Measurements from ENCODE around the gene TMEM151B.

Gene TMEM151B

GRCh38 chr6:44278774-44279697, 8.8 kb downstream of the TMEM151B start:
- no peak for DNase-seq (ENCODE audit: low spot score)

- DNase-seq (ENCODE audit: low spot score): no peak
Observed at GRCh38 chr6:44284121-44284520, 13.9 kb downstream of the TMEM151B start.

GRCh38 chr6:44284867-44285266, 14.6 kb downstream of the TMEM151B start:
- no peak for DNase-seq (ENCODE audit: low spot score)

GRCh38 chr6:44285552-44286284, 15.5 kb downstream of the TMEM151B start:
- DNase-seq (ENCODE audit: low spot score): peak; percentile 51

- DNase-seq (ENCODE audit: low spot score): no peak
Observed at GRCh38 chr6:44286285-44286565, 16.0 kb downstream of the TMEM151B start.

GRCh38 chr6:44286747-44287146, 16.5 kb downstream of the TMEM151B start:
- no peak for DNase-seq (ENCODE audit: low spot score)

- no peak for DNase-seq (ENCODE audit: low spot score)
Observed at GRCh38 chr6:44289726-44290260, 19.5 kb downstream of the TMEM151B start.

GRCh38 chr6:44291841-44292240, 21.6 kb downstream of the TMEM151B start:
- DNase-seq (ENCODE audit: low spot score): no peak

GRCh38 chr6:44292661-44293365, 22.6 kb downstream of the TMEM151B start:
- DNase-seq (ENCODE audit: low spot score): no peak

GRCh38 chr6:44294832-44295791, 24.9 kb downstream of the TMEM151B start:
- no peak for DNase-seq (ENCODE audit: low spot score)

GRCh38 chr6:44297063-44298038, 27.1 kb downstream of the TMEM151B start:
- DNase-seq (ENCODE audit: low spot score): peak; percentile 80

GRCh38 chr6:44298055-44298803, 28.0 kb downstream of the TMEM151B start:
- DNase-seq (ENCODE audit: low spot score): no peak

- DNase-seq (ENCODE audit: low spot score): no peak
Observed at GRCh38 chr6:44298864-44299263, 28.6 kb downstream of the TMEM151B start.

- no peak for DNase-seq (ENCODE audit: low spot score)
Observed at GRCh38 chr6:44300292-44300823, 30.1 kb downstream of the TMEM151B start.

GRCh38 chr6:44301106-44301505, 30.9 kb downstream of the TMEM151B start:
- DNase-seq (ENCODE audit: low spot score): no peak

GRCh38 chr6:44301782-44302564, 31.7 kb downstream of the TMEM151B start:
- DNase-seq (ENCODE audit: low spot score): no peak

GRCh38 chr6:44302856-44303255, 32.6 kb downstream of the TMEM151B start:
- no peak for DNase-seq (ENCODE audit: low spot score)

- DNase-seq (ENCODE audit: low spot score): no peak
Observed at GRCh38 chr6:44303842-44304241, 33.6 kb downstream of the TMEM151B start.

All from AG20443 (cell line).